PC-3 (cell line): ENCODE measurements around the gene CHSY1.

ENCODE experiments used
- EZH2 ChIP-seq: fragments of 300-600 bp; sonication (generic); IDR thresholded peaks from one replicate; pipeline ENCODE4 v1.6.1; 2017; ENCODE audit warnings: antibody characterized with exemption, mild to moderate bottlenecking, low read length; ENCODE audit not compliant: unreplicated experiment
- TF ChIP-seq, protein P1 (sequence below): fragments of 300-600 bp; sonication (generic); conservative IDR thresholded peaks from 2 replicates; pipeline ENCODE4 v1.5.1; 2017; ENCODE audit warnings: antibody characterized with exemption, low read depth, mild to moderate bottlenecking, low read length

GRCh38 chr15:101216100-101216499 lies 35.7 kb downstream of the CHSY1 start:
- TF ChIP-seq, protein P1, sequence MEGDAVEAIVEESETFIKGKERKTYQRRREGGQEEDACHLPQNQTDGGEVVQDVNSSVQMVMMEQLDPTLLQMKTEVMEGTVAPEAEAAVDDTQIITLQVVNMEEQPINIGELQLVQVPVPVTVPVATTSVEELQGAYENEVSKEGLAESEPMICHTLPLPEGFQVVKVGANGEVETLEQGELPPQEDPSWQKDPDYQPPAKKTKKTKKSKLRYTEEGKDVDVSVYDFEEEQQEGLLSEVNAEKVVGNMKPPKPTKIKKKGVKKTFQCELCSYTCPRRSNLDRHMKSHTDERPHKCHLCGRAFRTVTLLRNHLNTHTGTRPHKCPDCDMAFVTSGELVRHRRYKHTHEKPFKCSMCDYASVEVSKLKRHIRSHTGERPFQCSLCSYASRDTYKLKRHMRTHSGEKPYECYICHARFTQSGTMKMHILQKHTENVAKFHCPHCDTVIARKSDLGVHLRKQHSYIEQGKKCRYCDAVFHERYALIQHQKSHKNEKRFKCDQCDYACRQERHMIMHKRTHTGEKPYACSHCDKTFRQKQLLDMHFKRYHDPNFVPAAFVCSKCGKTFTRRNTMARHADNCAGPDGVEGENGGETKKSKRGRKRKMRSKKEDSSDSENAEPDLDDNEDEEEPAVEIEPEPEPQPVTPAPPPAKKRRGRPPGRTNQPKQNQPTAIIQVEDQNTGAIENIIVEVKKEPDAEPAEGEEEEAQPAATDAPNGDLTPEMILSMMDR, result no peak
- no peak for TF ChIP-seq EZH2
